OCI-LY3 (cell line): ENCODE results near the gene TSEN2.

ENCODE experiments used
- H2AFZ ChIP-seq: fragments of 200-600, 300-600 bp; shearing (Covaris generic); 2 replicates; pipeline ENCODE4 v1.6.0; 2014; ENCODE audit warnings: antibody characterized with exemption, low read depth, low read length
- H3K27ac ChIP-seq: fragments of 200-600, 300-600 bp; sonication (generic); 2 replicates; pipeline ENCODE4 v1.5.1; 2014; ENCODE audit warnings: mild to moderate bottlenecking, low read length, moderate library complexity, mixed read lengths
- H3K27me3 ChIP-seq: fragments of 200-600, 300-600 bp; sonication (generic); 2 replicates; pipeline ENCODE4 v1.6.1; 2014; ENCODE audit warnings: low read depth, low read length, mixed read lengths
- H3K36me3 ChIP-seq: fragments of 200-600, 300-600 bp; sonication (generic); replicated peaks from 2 replicates; pipeline ENCODE3; 2014; ENCODE audit warnings: low read depth, low read length, mixed read lengths
- H3K4me1 ChIP-seq: fragments of 300-600, 200-600 bp; sonication (generic); 2 replicates; pipeline ENCODE4 v1.6.1; 2014; ENCODE audit warnings: low read length, mixed read lengths
- H3K4me2 ChIP-seq: fragments of 200-600, 300-600 bp; sonication (generic); 2 replicates; pipeline ENCODE4 v1.6.1; 2014; ENCODE audit warnings: low read length, mixed read lengths
- H3K4me3 ChIP-seq: fragments of 300-600, 200-600 bp; sonication (generic); 2 replicates; pipeline ENCODE4 v1.5.1; 2014; ENCODE audit warnings: antibody characterized with exemption, mild to moderate bottlenecking, low read length, moderate library complexity
- H3K79me2 ChIP-seq: fragments of 300-600, 200-600 bp; shearing (Covaris generic); 2 replicates; pipeline ENCODE4 v1.6.1; 2014; ENCODE audit warnings: mild to moderate bottlenecking, low read length, mixed read lengths
- H3K9ac ChIP-seq: fragments of 300-600, 200-600 bp; shearing (Covaris generic); 2 replicates; pipeline ENCODE4 v1.6.0; 2014; ENCODE audit warnings: mild to moderate bottlenecking, low read length, moderate library complexity
- H3K9me3 ChIP-seq: fragments of 200-600, 300-600 bp; shearing (Covaris generic); 2 replicates; pipeline ENCODE4 v1.6.1; 2014; ENCODE audit warnings: low read length, mixed read lengths; ENCODE audit not compliant: insufficient read depth
- H4K20me1 ChIP-seq: fragments of 200-600, 300-600 bp; sonication (generic); 2 replicates; pipeline ENCODE4 v1.6.1; 2016; ENCODE audit warnings: low read length, mixed read lengths; ENCODE audit not compliant: insufficient read depth
- CTCF ChIP-seq: fragments of 200-600, 300-600 bp; sonication (generic); IDR thresholded peaks from 2 replicates; pipeline ENCODE4 v1.5.1; 2014; ENCODE audit warnings: antibody characterized with exemption, low read length, low read depth
- EZH2phosphoT487 ChIP-seq: fragments of 200-600 bp; shearing (Covaris generic); IDR thresholded peaks from 2 replicates; pipeline ENCODE4 v1.6.1; 2018; ENCODE audit warnings: antibody characterized with exemption, mixed run types, low read depth

The TSEN2 gene

GRCh38 chr3:12472000-12472610 is 12.2 kb upstream of the TSEN2 start:
- Histone ChIP-seq H3K27me3 (no peaks in the 10 kb centered on the region), H3K4me1 (peaks cover 14% of the 10 kb centered on the region), H3K36me3 (no peaks in the 10 kb centered on the region), H3K27ac (no peak overlapping the region), H3K4me2 (no peak overlapping the region), H3K79me2 (no peaks in the 10 kb centered on the region), H3K9ac (no peak overlapping the region), H3K4me3 (no peak overlapping the region), H4K20me1 (no peaks in the 10 kb centered on the region), H3K9me3 (no peaks in the 10 kb centered on the region), H2AFZ (no peak overlapping the region)
- TF ChIP-seq CTCF, result no peak
- no peak for TF ChIP-seq EZH2phosphoT487

GRCh38 chr3:12472796-12473195 is 11.5 kb upstream of the TSEN2 start:
- H3K27me3 ChIP-seq, result no peaks in the 10 kb centered on the region
- TF ChIP-seq EZH2phosphoT487, result no peak
- no peak for TF ChIP-seq CTCF
- H3K79me2 ChIP-seq, result no peaks in the 10 kb centered on the region
- H3K27ac ChIP-seq, result no peak overlapping the region
- H3K9me3 ChIP-seq, result no peaks in the 10 kb centered on the region
- peaks cover 14% of the 10 kb centered on the region for H3K4me1 ChIP-seq
- no peak overlapping the region for H3K4me3 ChIP-seq
- no peak overlapping the region for H2AFZ ChIP-seq
- H4K20me1 ChIP-seq, result no peaks in the 10 kb centered on the region
- no peaks in the 10 kb centered on the region for H3K36me3 ChIP-seq
- H3K4me2 ChIP-seq, result no peak overlapping the region
- no peak overlapping the region for H3K9ac ChIP-seq

DNA sequence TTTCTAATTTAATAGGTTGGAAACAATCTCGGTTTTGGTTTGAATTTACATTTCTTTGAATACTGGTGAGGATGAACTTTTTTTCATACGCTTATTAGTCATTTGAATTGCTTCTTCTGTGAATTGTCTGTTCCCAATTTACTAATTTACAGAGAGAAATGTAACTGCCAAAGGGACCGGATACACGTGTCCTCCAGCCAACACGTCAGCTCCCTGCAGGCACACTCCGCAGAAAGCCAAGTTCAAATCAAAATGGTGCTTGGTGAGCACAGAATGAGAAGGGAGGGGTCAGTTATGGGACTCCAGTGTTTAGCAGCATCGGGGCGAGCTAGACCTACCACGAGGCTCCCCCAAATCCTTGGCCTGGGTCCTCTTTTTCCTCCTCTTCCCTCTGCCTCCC is 10.8 kb upstream of the TSEN2 start:
- H3K4me2 ChIP-seq, result no peak overlapping the region
- H3K79me2 ChIP-seq, result no peaks in the 10 kb centered on the region
- H3K9me3 ChIP-seq, result no peaks in the 10 kb centered on the region
- H3K9ac ChIP-seq, result no peak overlapping the region
- no peaks in the 10 kb centered on the region for H3K27me3 ChIP-seq
- TF ChIP-seq CTCF (no peak), EZH2phosphoT487 (no peak)
- H3K4me1 ChIP-seq, result peaks cover 14% of the 10 kb centered on the region
- no peak overlapping the region for H3K27ac ChIP-seq
- no peak overlapping the region for H3K4me3 ChIP-seq
- no peaks in the 10 kb centered on the region for H3K36me3 ChIP-seq
- H4K20me1 ChIP-seq, result no peaks in the 10 kb centered on the region
- H2AFZ ChIP-seq, result no peak overlapping the region

DNA sequence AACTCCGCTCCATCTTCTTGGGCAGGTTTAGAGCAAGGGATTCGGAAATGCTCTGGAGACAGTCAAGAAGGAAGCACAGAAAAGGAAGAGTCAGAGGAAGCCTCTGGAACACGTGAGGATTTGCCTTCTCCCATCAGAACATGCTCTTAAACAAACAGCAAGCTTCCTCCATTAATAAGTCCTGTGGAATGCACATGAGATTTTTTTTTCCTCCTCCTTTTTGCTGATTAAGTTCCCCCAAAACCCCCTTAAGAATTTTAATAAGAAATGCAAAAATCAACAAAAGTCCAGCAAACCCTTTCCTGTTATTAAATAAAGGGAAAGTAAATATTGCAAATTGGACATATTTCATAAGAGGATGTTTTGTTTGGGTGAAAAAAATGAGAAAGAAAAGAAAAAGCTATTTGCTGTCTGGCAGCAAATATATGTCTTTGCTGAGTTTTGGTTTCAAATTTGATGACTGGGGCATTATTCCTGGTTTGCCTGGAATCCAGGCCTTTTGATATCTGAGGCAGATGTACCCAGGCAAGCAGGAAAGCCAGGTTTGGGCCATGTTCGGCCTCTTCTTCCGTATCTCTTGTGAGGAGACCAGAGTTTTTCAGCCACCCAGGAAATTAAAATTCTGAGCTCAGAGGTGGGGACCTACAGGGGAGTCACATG is 7.9 kb upstream of the TSEN2 start:
- H3K4me3 ChIP-seq, result no peak overlapping the region
- no peaks in the 10 kb centered on the region for H3K27me3 ChIP-seq
- H3K27ac ChIP-seq, result no peak overlapping the region
- TF ChIP-seq CTCF, result no peak
- no peak for TF ChIP-seq EZH2phosphoT487
- no peak overlapping the region for H3K4me2 ChIP-seq
- no peak overlapping the region for H3K9ac ChIP-seq
- H4K20me1 ChIP-seq, result no peaks in the 10 kb centered on the region
- H3K4me1 ChIP-seq, result peaks cover 10% of the 10 kb centered on the region
- no peaks in the 10 kb centered on the region for H3K36me3 ChIP-seq
- H3K79me2 ChIP-seq, result no peaks in the 10 kb centered on the region
- no peaks in the 10 kb centered on the region for H3K9me3 ChIP-seq
- no peak overlapping the region for H2AFZ ChIP-seq
